ENCODE measurements around the gene SLC24A4.

- no peak for TF ChIP-seq POLR2A (IDR thresholded peaks at IDR 0.05; ENCODE audit: low read length)
- no peak for TF ChIP-seq GATA1 (IDR thresholded peaks at IDR 0.05; ENCODE audit: low read depth, low read length)
Measured at GRCh38 chr14:92456215-92457015, 133.4 kb downstream of the SLC24A4 start.
